ENCODE measurements around the gene DHX15.

DNA sequence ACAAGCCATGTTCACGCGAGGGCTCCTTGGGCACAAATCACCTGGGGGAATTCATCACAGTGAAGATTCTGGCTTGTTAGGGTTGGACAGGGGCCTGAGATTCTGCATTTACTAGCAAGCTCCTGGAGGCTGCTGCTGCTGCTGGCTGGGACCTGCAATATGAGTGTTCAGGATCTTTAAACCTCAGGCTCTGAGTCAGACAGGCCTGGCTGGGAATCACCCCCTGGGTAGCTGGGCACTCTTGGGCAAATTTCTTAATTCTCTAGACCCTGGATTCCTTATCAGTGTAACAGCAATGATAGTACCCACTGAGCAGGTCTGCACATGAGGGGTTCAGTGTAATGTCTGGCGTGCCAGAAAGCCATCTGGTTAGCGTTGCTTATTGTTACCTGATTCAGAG is 101.5 kb downstream of the DHX15 start:
- TF ChIP-seq, protein P1, sequence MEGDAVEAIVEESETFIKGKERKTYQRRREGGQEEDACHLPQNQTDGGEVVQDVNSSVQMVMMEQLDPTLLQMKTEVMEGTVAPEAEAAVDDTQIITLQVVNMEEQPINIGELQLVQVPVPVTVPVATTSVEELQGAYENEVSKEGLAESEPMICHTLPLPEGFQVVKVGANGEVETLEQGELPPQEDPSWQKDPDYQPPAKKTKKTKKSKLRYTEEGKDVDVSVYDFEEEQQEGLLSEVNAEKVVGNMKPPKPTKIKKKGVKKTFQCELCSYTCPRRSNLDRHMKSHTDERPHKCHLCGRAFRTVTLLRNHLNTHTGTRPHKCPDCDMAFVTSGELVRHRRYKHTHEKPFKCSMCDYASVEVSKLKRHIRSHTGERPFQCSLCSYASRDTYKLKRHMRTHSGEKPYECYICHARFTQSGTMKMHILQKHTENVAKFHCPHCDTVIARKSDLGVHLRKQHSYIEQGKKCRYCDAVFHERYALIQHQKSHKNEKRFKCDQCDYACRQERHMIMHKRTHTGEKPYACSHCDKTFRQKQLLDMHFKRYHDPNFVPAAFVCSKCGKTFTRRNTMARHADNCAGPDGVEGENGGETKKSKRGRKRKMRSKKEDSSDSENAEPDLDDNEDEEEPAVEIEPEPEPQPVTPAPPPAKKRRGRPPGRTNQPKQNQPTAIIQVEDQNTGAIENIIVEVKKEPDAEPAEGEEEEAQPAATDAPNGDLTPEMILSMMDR (conservative IDR thresholded peaks at IDR 0.05; ENCODE audit: low read length), result no peak
- no peak for TF ChIP-seq EZH2phosphoT487 (IDR thresholded peaks at IDR 0.05; ENCODE audit: borderline replicate concordance)

Measured in Loucy (cell line).